HUDEP-2 (cell line): ENCODE measurements around the gene KNCN.

ENCODE experiments used
- DNase-seq, 76 experiments: peaks; one replicate each; lab custom pipeline; 2025; ENCODE audit not compliant: unreplicated experiment in 76 of 76; lab: John Stamatoyannopoulos, UW

Gene KNCN

GRCh38 chr1:46546210-46546609, 5.2 kb downstream of the KNCN start:
- no peak for DNase-seq

- no peak for DNase-seq
These were observed 5.7 kb downstream of the KNCN start for GRCh38 chr1:46545784-46546183.

GRCh38 chr1:46544561-46545240, 6.7 kb downstream of the KNCN start:
- DNase-seq = peak in 64 of 76 experiments; percentile 7 to 80 (median 54)

- no peak for DNase-seq
These were observed 7.5 kb downstream of the KNCN start for GRCh38 chr1:46543761-46544560.

DNA sequence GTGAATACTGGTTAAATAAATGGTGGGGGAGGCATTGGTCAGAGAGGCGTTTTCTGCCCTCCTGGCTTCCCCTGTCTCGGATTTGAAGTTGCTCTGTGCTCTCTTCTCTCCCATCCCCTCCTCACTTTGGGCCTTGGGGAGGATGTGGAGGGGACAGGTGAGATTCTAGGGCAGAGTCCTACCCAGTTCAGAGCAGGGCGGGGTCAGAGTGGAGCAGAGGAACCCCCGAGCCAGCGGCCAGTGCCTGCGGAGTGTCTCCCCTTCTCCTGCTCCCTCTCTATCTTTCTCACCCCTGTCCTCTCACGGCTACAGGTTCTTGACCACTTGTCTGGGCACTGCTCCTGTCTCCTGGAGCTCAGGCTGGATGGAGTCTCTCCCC, 8.1 kb downstream of the KNCN start:
- DNase-seq = no peak

- no peak for DNase-seq
These were observed 11.5 kb downstream of the KNCN start for GRCh38 chr1:46539972-46540371.

DNA sequence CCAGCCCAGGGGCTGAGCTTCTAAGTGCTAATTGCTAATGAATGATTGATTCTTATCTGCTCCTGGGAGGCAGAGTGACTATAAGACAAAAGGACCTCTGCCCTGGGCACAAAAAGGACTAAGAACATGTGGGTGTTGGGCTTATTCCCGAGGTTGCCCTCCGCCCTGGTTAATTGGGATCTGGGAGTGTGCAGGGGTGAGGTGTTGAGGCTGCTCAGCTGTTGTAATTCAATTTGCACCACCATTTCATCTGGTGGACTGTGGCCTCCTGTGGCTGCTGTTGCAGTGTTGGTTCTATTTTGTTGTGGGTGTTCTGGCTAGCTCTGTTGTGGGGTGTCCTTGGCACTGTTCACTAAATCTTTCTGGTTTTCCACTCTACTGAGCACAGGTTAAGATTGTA, 13.3 kb downstream of the KNCN start:
- DNase-seq = no peak

DNA sequence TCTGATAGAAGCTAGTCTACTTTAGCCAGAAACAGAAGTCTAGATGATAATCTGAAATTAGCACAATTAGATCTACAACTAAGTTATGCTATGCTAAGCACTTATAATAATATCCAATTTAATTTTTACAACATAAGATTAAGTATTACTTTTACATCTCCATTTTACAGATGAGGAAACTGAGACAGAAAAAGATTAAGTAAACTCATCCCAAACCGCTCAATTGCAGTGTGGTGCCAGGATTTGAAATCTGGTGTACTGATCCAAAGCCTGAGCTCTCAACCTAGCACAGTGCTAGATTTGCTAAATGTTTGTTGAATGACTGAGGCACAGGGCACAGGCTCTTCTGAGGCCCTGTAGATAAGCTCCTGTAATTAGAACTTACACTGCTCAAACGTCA, 13.8 kb downstream of the KNCN start:
- no peak for DNase-seq

DNA sequence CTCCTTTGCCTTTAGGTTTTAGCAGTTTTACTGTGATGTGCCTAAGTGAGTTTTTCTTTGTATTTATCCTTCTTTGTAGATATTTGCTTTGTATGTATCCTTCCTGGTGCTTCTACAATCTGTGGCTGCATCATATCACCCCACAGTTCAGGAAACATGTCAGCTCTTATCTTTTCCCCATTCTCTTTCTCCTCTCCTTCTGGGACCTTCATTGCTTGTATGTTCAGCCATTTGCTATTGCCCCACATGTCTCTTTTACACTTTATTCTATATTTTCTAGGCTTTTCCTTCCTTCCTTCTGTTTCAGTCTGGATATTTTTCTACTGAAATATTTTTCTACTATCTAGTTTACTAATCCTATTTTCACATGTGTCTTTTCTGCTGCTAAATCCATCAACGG, 14.9 kb downstream of the KNCN start:
- no peak for DNase-seq

DNA sequence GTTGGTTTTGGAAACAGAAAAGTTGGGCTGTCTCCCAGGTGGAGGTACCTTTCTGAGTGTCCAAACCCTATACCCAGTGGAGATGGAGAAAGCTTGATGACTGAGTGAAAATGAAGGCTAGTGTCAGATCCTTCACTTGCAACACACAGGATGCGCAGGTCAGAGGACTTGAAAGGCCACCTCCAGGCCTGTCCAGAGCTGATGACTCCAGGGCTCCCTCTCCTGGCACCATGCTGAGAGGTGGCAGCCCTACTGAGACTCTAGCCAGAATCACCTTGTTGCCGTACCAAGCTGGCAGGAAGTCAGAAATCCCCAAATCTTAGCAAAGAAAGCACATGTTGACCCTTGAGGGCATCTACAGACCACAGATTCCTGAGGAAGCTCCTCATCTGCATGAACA, 16.4 kb downstream of the KNCN start:
- DNase-seq = peak in 42 of 76 experiments; percentile 9 to 66 (median 29)

DNA sequence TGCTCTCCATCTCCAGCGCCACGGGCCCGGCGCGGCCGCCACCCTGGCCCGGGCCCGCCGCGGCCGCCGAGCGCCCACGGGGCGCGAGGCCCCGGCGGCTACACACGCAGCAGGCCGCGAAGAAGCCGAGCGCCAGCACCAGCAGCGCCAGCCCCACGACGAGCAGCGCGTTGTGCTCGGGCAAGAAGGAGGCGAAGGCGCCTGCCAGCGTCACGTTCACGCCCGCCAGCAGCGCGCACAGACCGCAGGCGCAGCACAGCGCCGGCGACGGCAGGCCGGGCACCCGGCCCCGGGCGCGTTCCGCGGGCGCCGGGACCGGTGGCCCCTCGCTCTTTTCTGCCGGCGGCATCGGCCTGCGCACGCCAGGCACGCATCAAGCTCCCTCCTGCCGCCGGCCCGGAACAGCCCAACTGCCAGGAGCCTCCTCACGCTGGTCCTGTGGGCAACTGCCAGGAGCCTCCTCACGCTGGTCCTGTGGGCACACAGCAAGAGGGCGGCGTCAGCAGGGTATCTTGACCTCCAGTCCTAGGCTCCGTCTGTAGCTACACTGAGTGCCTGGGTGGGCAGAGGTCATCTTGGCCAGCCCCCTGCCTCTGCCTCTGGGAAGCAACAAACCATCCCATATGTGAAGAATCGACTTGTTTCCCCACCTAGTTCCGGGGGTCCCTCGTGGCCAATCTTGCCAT, 18.1 kb downstream of the KNCN start:
- peak in 6 of 76 experiments; percentile 12 to 21 (median 16) for DNase-seq

- peak in 36 of 76 experiments; percentile 4 to 53 (median 31) for DNase-seq
These were observed 18.8 kb downstream of the KNCN start for GRCh38 chr1:46532498-46533178.

- DNase-seq = no peak
These were observed 19.4 kb downstream of the KNCN start for GRCh38 chr1:46532095-46532494.

DNA sequence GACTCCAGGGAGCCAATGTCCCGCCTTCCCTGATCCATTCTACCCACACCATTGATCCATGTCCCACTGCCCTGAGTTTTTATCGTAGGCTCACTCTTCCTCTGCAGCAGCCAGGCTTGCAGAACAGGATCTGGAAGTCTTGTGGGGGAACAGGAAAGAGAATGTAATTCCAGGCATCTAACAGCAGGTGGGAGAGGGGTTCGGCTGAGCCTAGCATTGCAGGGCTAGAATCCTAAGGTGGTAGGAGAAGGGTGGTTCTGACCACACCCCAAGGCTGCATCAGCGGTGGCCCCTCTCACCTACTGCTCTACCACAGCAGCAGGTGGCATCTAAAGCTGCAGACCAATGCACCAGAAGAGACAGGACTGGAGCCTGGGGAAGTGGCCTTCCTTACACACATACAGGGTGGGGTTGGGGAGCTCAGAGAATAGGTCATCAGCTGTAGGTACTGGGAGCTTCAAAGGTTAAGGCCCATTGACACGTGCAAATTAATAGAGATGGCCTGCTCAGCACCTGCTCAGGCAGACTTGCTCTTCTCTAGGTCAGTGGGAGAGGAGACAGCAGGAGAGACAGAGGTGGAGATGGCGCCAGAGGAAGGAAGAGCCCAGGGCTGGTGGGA, 20.5 kb downstream of the KNCN start:
- no peak for DNase-seq

DNA sequence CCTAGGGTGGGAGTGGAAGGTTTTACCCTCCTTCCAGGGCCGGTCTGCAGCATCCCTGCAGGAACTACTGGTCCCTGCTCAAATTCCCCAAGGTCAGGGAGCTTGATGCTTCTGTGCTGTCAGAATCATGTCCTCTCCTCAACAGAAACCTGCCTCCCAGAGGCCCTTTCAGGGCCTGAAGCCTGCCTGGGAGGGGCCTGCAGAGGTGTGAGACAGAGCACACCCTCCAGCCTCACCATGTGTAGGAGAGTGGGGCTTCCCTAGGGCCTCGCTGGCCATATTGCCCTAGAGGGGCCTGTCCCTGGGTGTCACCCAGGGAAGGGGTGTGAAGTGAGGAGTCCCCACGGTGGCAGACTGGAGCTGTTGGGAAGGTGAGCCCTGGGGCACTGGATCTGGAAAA, 21.1 kb downstream of the KNCN start:
- no peak for DNase-seq

DNA sequence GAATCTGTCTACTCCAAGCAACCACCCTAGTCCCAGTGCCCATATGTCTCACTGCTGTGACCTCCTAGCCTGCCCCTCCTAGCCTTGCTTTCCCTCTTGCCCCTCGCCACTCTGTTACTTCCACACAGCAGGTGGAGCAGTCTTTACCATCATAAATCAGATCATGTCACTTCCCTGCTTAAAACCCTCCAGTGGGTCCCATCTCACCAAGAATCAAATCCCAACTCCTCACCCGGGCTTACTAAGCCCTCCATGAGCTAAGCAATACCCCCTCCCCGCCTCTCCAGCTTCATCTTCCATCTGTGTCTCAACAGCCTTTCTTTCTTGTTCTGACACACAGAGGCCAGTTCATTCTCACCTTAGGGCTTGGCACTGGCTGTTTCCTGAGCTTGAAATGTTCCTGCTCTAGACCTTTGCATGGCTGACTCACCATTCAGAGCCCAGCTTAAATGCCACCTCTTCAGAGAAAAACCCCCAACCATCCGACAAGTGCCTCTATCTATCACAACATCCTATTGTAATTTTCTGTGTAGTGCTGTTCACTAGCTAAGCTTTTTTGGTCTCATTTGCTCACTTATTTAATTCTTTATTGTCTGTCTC, 22.3 kb downstream of the KNCN start:
- DNase-seq = no peak

DNA sequence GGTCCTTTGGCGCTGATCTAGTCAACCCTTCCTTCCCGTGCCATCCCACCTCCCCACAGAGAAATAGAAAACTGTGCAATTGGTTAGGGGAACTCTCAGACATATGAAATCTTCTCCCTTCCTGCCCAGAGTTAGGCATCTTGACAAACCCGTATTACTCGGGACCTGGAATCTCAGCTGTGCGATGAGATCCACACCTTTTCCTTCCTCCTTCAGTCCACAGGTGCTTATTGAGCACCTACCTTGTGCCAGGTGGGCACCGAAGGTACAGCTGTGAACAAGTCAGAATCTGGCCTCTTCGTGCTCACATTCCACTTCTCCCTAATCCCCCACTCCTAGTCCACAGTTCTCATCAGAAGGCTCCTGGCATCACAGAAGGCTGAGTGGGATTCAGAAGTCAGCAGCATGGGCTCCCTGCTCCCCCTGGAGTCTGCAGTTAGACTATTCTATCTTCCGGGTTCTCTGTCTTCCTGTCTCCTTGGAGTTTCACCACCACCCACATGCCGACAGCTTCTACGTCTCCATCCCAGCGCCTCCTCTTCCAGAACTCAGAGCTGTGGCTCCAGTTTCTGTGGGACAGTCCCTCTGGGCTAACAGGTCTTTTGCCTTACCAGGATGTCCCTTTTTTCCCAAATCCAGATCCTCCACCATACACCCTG, 23.0 kb downstream of the KNCN start:
- DNase-seq = no peak

- peak in 69 of 76 experiments; percentile 12 to 81 (median 61) for DNase-seq
These were observed 23.8 kb downstream of the KNCN start for GRCh38 chr1:46527474-46528296.
